Keratinocyte (primary cell): ENCODE data around the gene TCHP. TPM values are rescaled to one million over a fixed set of nuclear protein-coding genes. Genes with fewer than 3 reads are reported as not detected.

Experiments used
- DNase-seq: peaks from one replicate; pipeline ENCODE4 v3.0.0-alpha.2; 2011; ENCODE audit warnings: low read depth, missing footprints, low spot score
- FAIRE-seq: peaks from 2 replicates; lab custom pipeline; 2011; peaks lifted over from hg19 to GRCh38; lab: Jason Lieb, UNC
- H2AFZ ChIP-seq: 2 replicates; pipeline ENCODE4 v1.6.0; 2012; ENCODE audit warnings: low read length, control low read depth, inconsistent platforms; ENCODE audit not compliant: control insufficient read depth
- H3K27ac ChIP-seq: 2 replicates; pipeline ENCODE4 v1.5.1; 2011; ENCODE audit warnings: low read length; ENCODE audit not compliant: control insufficient read depth, insufficient read depth
- H3K27me3 ChIP-seq: 3 replicates; pipeline ENCODE4 v1.6.0; 2011; ENCODE audit warnings: low read length; ENCODE audit not compliant: control insufficient read depth, insufficient read depth; ENCODE audit errors: extremely low read depth
- H3K36me3 ChIP-seq, 2 experiments: 2 replicates in 1 of 2; 3 replicates in 1 of 2; pipeline ENCODE4 v1.5.1; 2011; ENCODE audit warnings: low read length in 2 of 2, mild to moderate bottlenecking in 1 of 2; ENCODE audit not compliant: control insufficient read depth in 2 of 2, insufficient read depth in 2 of 2; ENCODE audit errors: extremely low read depth in 1 of 2
- H3K4me1 ChIP-seq: 3 replicates; pipeline ENCODE4 v1.5.1; 2011; ENCODE audit warnings: low read length; ENCODE audit not compliant: control insufficient read depth, insufficient read depth; ENCODE audit errors: extremely low read depth
- H3K4me2 ChIP-seq: 3 replicates; pipeline ENCODE4 v1.6.0; 2011; ENCODE audit warnings: low read depth, low read length; ENCODE audit not compliant: control insufficient read depth, insufficient read depth; ENCODE audit errors: extremely low read depth
- H3K4me3 ChIP-seq, 3 experiments: fragments of 200-600 bp in 1 of 3; sonication (generic) in 1 of 3; 2 replicates in 2 of 3; 3 replicates in 1 of 3; pipeline ENCODE4 v1.5.1; 2011 to 2016; ENCODE audit warnings: low read length in 3 of 3, mild to moderate bottlenecking in 3 of 3, control low read depth in 2 of 3, inconsistent platforms in 1 of 3, low read depth in 1 of 3, mixed read lengths in 1 of 3, mixed run types in 1 of 3, moderate library complexity in 1 of 3; ENCODE audit not compliant: control insufficient read depth in 2 of 3, insufficient read depth in 2 of 3; ENCODE audit errors: extremely low read depth in 1 of 3
- H3K79me2 ChIP-seq: 2 replicates; pipeline ENCODE4 v1.6.0; 2012; ENCODE audit warnings: low read length; ENCODE audit not compliant: control insufficient read depth, insufficient read depth
- H3K9ac ChIP-seq: 3 replicates; pipeline ENCODE4 v1.6.0; 2011; ENCODE audit warnings: low read length; ENCODE audit not compliant: control insufficient read depth, insufficient read depth; ENCODE audit errors: extremely low read depth
- H3K9me1 ChIP-seq: 3 replicates; pipeline ENCODE4 v1.6.0; 2011; ENCODE audit warnings: low read length; ENCODE audit not compliant: control insufficient read depth, insufficient read depth; ENCODE audit errors: extremely low read depth
- H3K9me3 ChIP-seq: 2 replicates; pipeline ENCODE4 v1.5.1; 2012; ENCODE audit warnings: low read depth, low read length; ENCODE audit not compliant: control insufficient read depth
- H4K20me1 ChIP-seq: 3 replicates; pipeline ENCODE4 v1.6.0; 2011; ENCODE audit warnings: low read length; ENCODE audit not compliant: control insufficient read depth, insufficient read depth; ENCODE audit errors: extremely low read depth
- CTCF ChIP-seq, 3 experiments: IDR thresholded peaks in 1 of 3; conservative IDR thresholded peaks in 1 of 3; optimal IDR thresholded peaks in 1 of 3; 2 replicates in 2 of 3; 3 replicates in 1 of 3; pipeline versions ENCODE3 to v1.5.1; 2011; ENCODE audit warnings: low read length in 3 of 3, mild to moderate bottlenecking in 3 of 3, moderate library complexity in 2 of 3, control low read depth in 1 of 3, inconsistent platforms in 1 of 3; ENCODE audit not compliant: insufficient read depth in 2 of 3; ENCODE audit errors: extremely low read depth in 1 of 3
- EZH2 ChIP-seq: IDR thresholded peaks from one replicate; pipeline ENCODE4 v1.6.1; 2012; ENCODE audit warnings: inconsistent platforms, mild to moderate bottlenecking, low read length, moderate library complexity
- dilution Hi-C: fragments of 300-500 bp; cut with MboI; formaldehyde crosslinking; loops from one replicate; pipeline ENCODE4 v1.7.0; 2020; ENCODE audit warnings: low sequenced_read_pairs; ENCODE audit not compliant: extremely low pct_ligation_motif_present
- polyA plus RNA-seq, 5 experiments: library from polyadenylated mRNA; depleted of rRNA in 3 of 5; stranded (reverse) in 3 of 5; stranded (forward) in 1 of 5; unstranded in 1 of 5; fragments of >200 nt; gene quantifications; 1 replicate in 1 of 5; 2 replicates in 3 of 5; 3 replicates in 1 of 5; pipeline versions ENCODE4 v1.2.1 to v1.2.3, GENCODE V29; 2011 to 2012; ENCODE audit warnings: missing spikeins in 2 of 5, low read depth in 1 of 5, low replicate concordance in 1 of 5

The TCHP gene
- polyA plus RNA-seq, 1 donor (not counting 4 experiments of a cell fraction or from before 2014, with no cell fraction given): 9.6 TPM

- Histone ChIP-seq H4K20me1 (no peaks in the 10 kb centered on the region), H2AFZ (no peak overlapping the region), H3K9me1 (no peaks in the 10 kb centered on the region), H3K4me3 (no peak overlapping the region), H3K27ac (no peak overlapping the region), H3K9ac (no peak overlapping the region), H3K36me3 (peaks cover 14 to 23% of the 10 kb centered on the region in 2 experiments), H3K4me1 (no peaks in the 10 kb centered on the region), H3K79me2 (peaks cover under 1% of the 10 kb centered on the region), H3K27me3 (no peaks in the 10 kb centered on the region), H3K9me3 (no peaks in the 10 kb centered on the region), H3K4me2 (no peak overlapping the region)
- dilution Hi-C loops: no loop called here
- no peak for FAIRE-seq
- TF ChIP-seq EZH2 (no peak), CTCF (optimal IDR thresholded peaks at IDR 0.05 in 1 of 3, IDR thresholded peaks at IDR 0.05 in 1 of 3, conservative IDR thresholded peaks at IDR 0.05 in 1 of 3; ENCODE audit: extremely low read depth in 1 of 3, insufficient read depth in 2 of 3, low read length in 3 of 3) (no peak)
- no peak for DNase-seq
These were observed 41.3 kb upstream of the TCHP start for GRCh38 chr12:109858764-109859163.

GRCh38 chr12:109860977-109861376, 39.1 kb upstream of the TCHP start:
- peaks cover 6% of the 10 kb centered on the region for H3K79me2 ChIP-seq
- H3K9ac ChIP-seq: no peak overlapping the region
- H3K4me2 ChIP-seq: no peak overlapping the region
- H3K36me3 ChIP-seq: peaks cover 14 to 20% of the 10 kb centered on the region in 2 experiments
- H3K9me3 ChIP-seq: no peaks in the 10 kb centered on the region
- peaks cover 19% of the 10 kb centered on the region for H3K4me1 ChIP-seq
- dilution Hi-C loops: no loop called here
- no peak overlapping the region for H2AFZ ChIP-seq
- no peak for TF ChIP-seq CTCF (optimal IDR thresholded peaks at IDR 0.05 in 1 of 3, IDR thresholded peaks at IDR 0.05 in 1 of 3, conservative IDR thresholded peaks at IDR 0.05 in 1 of 3; ENCODE audit: extremely low read depth in 1 of 3, insufficient read depth in 2 of 3, low read length in 3 of 3)
- TF ChIP-seq EZH2: no peak
- H4K20me1 ChIP-seq: no peaks in the 10 kb centered on the region
- H3K27me3 ChIP-seq: no peaks in the 10 kb centered on the region
- H3K9me1 ChIP-seq: no peaks in the 10 kb centered on the region
- no peak for DNase-seq
- no peak overlapping the region for H3K27ac ChIP-seq
- FAIRE-seq: no peak
- H3K4me3 ChIP-seq: no peak overlapping the region
